Mesendoderm (in vitro differentiated cells): ENCODE data around the gene MYO15A.

ENCODE experiments used
- DNase-seq: peaks from one replicate; pipeline ENCODE4 v3.0.0; 2013
- H2AK5ac ChIP-seq: 2 replicates; pipeline ENCODE4 v1.6.1; 2013; ENCODE audit warnings: low read length, inconsistent platforms
- H2BK120ac ChIP-seq: 2 replicates; pipeline ENCODE4 v1.6.1; 2013; ENCODE audit warnings: low read depth, mild to moderate bottlenecking, low read length, moderate library complexity, mixed read lengths
- H2BK15ac ChIP-seq: replicated peaks from 2 replicates; pipeline ENCODE4 v1.6.1; 2013; ENCODE audit warnings: low read depth, mild to moderate bottlenecking, moderate library complexity
- H2BK5ac ChIP-seq: 2 replicates; pipeline ENCODE4 v1.6.1; 2013; ENCODE audit warnings: low read length, inconsistent platforms
- H3K18ac ChIP-seq: 2 replicates; pipeline ENCODE4 v1.6.1; 2013; ENCODE audit warnings: mild to moderate bottlenecking, low read length, mixed read lengths
- H3K23ac ChIP-seq: one replicate; pipeline ENCODE4 v1.6.1; 2013; ENCODE audit warnings: low read length
- H3K27ac ChIP-seq: 2 replicates; pipeline ENCODE4 v1.5.1; 2013; ENCODE audit warnings: low read depth, mild to moderate bottlenecking, inconsistent platforms, low read length, moderate library complexity
- H3K27me3 ChIP-seq: 2 replicates; pipeline ENCODE4 v1.6.1; 2013; ENCODE audit warnings: low read length, control low read depth, mild to moderate bottlenecking, inconsistent platforms; ENCODE audit not compliant: insufficient read depth, poor library complexity
- H3K36me3 ChIP-seq: 2 replicates; pipeline ENCODE4 v1.6.1; 2013; ENCODE audit warnings: low read length, inconsistent platforms; ENCODE audit not compliant: control insufficient read depth, insufficient read depth
- H3K4ac ChIP-seq: one replicate; pipeline ENCODE4 v1.6.1; 2013; ENCODE audit warnings: low read depth, mild to moderate bottlenecking, low read length, moderate library complexity
- H3K4me1 ChIP-seq: 2 replicates; pipeline ENCODE4 v1.6.1; 2013; ENCODE audit warnings: low read depth, low read length, inconsistent platforms; ENCODE audit not compliant: control insufficient read depth
- H3K4me2 ChIP-seq: 2 replicates; pipeline ENCODE4 v1.6.1; 2013; ENCODE audit warnings: low read length
- H3K4me3 ChIP-seq: 2 replicates; pipeline ENCODE4 v1.5.1; 2013; ENCODE audit warnings: mild to moderate bottlenecking, low read length
- H3K56ac ChIP-seq: one replicate; pipeline ENCODE4 v1.6.1; 2013; ENCODE audit warnings: low read length
- H3K79me1 ChIP-seq: 2 replicates; pipeline ENCODE4 v1.6.1; 2013; ENCODE audit warnings: low read length, inconsistent platforms
- H3K79me2 ChIP-seq: 2 replicates; pipeline ENCODE4 v1.6.1; 2013; ENCODE audit warnings: mild to moderate bottlenecking, low read length; ENCODE audit not compliant: control insufficient read depth, insufficient read depth
- H3K9ac ChIP-seq: 2 replicates; pipeline ENCODE4 v1.6.1; 2013; ENCODE audit warnings: low read length, inconsistent platforms
- H4K5ac ChIP-seq: one replicate; pipeline ENCODE4 v1.6.1; 2013; ENCODE audit warnings: low read length
- H4K8ac ChIP-seq: one replicate; pipeline ENCODE4 v1.6.1; 2013; ENCODE audit warnings: low read depth, mild to moderate bottlenecking, control low read depth, low read length, moderate library complexity
- whole genome bisulfite sequencing: extraction: QIAGEN DNeasy Blood & Tissue Kit; methylation state at CpG from one replicate; pipeline ENCODE4 v1.1.7; 2013; ENCODE audit warnings: low lambda C conversion rate, missing lambda C conversion rate; ENCODE audit not compliant: insufficient coverage; ENCODE audit errors: extremely low coverage; 5-methylcytosine and 5-hydroxymethylcytosine counted together

The MYO15A gene

DNA sequence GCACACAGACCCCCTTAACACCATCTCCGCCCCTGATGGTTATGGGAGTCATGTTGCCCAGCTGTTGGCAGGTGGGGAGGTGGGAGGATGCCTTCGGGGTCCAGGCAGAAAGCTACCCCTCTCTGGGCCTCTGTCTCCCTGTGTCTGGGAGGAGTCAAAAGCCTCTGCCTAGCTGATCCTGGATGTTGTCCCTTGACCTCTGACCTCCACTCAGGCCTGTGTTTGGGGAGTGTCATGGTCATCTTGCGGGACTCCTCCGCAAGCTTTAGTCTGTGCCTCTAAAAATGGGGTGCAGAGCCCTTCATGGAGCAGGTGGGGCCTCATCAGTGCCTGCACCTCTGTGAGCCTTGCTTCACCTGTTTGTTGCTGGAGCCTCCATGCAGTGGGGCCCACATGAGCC is 120.7 kb downstream of the MYO15A start:
- Histone ChIP-seq H3K27me3 (no peaks in the 10 kb centered on the region), H3K27ac (no peak overlapping the region), H3K18ac (no peak overlapping the region), H3K4me3 (no peak overlapping the region), H3K23ac (no peak overlapping the region), H3K36me3 (peaks cover 5% of the 10 kb centered on the region), H3K4me2 (no peak overlapping the region), H3K79me1 (peaks cover 32% of the 10 kb centered on the region), H2BK120ac (no peak overlapping the region), H4K8ac (no peak overlapping the region), H2AK5ac (no peak overlapping the region), H3K56ac (no peak overlapping the region), H3K4me1 (peaks cover under 1% of the 10 kb centered on the region), H4K5ac (no peak overlapping the region), H3K79me2 (peaks cover 42% of the 10 kb centered on the region), H2BK5ac (no peak overlapping the region), H3K4ac (no peak overlapping the region), H3K9ac (no peak overlapping the region), H2BK15ac (no peak overlapping the region)
- no peak for DNase-seq
- WGBS = no CpG with 5 or more reads among the region's 4 CpGs
